GM19193 (cell line): ENCODE measurements around the gene HOXD8.

Source experiments
- POLR2A ChIP-seq: IDR thresholded peaks from 4 replicates; pipeline ENCODE4 v1.6.1; 2011; ENCODE audit not compliant: insufficient read depth, insufficient read length; ENCODE audit errors: extremely low read depth

HOXD8 gene

DNA sequence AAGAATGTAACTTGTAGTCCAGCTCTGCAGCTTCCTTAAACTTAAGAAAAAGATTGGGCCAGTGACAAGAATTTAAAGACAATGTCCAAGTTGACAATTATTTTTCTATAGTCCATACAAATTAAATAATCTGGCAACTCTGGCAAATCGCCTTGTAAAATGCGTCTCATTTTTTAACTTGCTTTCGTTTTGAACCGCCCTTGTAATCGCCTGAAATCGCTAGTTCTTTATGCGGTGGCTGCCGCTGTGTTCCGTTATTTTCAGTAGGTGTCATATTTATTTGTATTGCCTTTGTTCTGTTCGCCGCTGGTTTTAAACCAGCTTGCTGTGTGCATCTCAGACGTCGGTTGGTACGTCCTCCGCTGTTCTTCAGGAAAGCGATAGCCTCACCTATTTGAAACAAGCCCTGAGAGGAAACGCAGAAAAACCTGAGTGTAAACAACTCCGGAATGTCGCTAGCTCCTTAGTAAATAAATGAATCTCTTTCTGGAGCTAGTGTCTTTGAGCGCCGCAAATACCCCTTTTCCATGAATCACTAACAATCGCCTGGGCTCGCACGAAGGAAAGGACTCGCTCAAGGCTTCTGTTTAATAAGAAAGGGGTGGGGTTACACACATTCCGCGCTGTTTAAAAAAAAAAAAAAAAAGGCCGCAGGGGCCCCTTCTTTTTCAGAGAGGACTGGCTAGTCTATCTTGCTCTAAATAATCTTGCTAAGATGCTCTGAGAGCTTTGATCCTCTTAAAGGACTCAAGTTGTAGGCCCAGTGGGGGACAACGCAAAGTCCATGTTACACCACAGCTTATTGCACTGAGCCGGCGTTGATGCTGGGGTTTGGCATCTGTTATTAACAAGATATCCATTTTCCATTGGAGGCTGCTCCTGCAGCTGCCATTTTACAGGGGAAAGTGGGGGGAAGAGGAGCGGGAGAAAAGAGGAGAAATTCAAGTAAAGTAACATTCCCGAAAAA, 3.0 kb downstream of the HOXD8 start:
- TF ChIP-seq POLR2A: no peak

DNA sequence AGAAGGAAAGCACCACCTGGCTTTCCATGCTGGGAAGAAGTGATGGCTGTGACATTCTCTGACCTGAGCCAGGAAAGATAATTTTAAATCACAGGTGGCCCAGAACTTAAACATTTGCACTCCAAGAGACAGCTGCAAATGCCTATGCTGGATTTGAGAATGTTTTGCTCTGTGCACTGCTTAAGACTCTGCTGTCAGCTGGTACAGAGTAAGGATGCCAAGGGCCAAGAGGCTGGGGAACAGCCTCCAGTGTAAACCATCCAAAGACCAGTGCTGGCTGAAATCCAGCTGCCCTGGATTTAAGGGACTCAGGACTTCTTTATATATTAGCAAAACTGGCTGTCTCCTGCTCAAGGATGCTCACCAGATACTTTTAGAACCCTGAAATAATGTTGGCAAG, 3.9 kb downstream of the HOXD8 start:
- no peak for TF ChIP-seq POLR2A

- no peak for TF ChIP-seq POLR2A
Observed at GRCh38 chr2:176134035-176134434, 4.5 kb downstream of the HOXD8 start.

DNA sequence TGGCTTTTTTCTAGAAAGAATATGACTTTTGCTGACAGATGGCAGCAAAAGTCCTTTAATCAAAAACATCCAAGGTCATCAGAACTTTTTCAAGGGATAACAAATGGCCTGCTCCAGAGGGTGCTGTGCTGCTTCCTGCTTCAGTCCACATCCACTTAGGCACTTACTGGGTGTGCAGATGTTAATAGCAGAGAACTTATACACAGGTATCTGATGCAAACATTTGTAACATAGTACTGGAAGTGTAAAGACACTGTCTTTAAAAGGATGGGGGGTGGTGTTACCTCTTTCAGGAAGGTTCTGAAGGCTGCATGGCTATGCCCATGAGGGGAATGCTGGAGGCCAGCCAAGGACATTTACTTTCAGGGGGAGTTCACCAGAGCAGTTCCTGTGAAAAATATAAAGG, 5.5 kb downstream of the HOXD8 start:
- TF ChIP-seq POLR2A: no peak

- TF ChIP-seq POLR2A: no peak
Observed at GRCh38 chr2:176136374-176137251, 7.1 kb downstream of the HOXD8 start.

DNA sequence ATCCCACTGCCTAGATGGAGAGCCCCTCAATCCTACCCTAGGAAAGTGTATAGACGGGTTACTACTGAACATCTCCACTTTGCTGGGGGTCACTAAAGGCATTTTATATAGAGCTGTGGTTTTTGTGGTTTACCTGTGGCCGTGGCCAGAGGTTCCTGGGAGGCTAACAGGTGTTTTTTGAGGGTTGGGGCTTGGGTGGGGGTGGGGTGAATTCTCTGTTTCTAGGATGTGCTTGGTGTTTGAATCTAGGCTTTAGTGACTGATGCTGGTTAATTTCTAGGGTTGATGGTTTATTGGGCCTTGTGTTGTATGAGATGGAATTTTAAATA, 7.7 kb downstream of the HOXD8 start:
- TF ChIP-seq POLR2A: no peak

- TF ChIP-seq POLR2A: no peak
Observed at GRCh38 chr2:176137906-176138305, 8.4 kb downstream of the HOXD8 start.

- TF ChIP-seq POLR2A: no peak
Observed at GRCh38 chr2:176138526-176138922, 9.0 kb downstream of the HOXD8 start.

DNA sequence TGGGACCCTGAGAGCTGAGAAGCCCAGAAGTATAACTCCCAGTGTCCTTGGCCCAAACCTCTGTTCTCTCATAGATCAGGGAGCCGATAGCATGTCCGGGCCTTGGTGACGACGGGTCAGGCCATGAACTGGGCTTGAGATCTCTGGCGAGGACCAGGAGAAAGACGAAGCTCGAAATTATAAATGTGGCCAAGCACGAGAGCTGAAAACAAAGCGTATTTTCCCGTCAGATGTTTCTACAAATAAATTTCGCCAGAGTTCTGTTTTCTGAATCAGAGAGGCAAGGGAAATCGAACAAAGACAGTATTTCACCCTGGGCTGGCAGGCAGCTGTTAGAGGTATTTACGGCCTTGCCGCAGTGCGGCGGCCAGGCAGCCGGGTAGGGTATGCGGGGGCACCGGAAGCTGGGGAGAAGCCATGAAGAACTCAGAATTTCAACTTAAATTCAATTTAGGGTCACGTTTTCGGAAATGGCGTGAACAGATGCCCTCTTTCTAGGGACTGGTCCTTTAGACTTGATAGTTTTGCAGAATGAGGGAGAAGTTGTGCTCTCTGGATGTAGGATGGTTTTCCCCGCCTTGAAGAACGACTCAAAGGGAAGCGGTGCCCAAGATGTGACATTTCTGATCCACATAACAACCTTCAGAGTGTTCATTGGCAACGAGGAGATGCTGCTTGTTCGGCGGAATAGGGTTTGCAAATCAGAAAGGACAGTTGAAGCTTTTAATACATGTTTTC, 9.6 kb downstream of the HOXD8 start:
- no peak for TF ChIP-seq POLR2A

GRCh38 chr2:176139661-176140512, 10.4 kb downstream of the HOXD8 start:
- TF ChIP-seq POLR2A: no peak

DNA sequence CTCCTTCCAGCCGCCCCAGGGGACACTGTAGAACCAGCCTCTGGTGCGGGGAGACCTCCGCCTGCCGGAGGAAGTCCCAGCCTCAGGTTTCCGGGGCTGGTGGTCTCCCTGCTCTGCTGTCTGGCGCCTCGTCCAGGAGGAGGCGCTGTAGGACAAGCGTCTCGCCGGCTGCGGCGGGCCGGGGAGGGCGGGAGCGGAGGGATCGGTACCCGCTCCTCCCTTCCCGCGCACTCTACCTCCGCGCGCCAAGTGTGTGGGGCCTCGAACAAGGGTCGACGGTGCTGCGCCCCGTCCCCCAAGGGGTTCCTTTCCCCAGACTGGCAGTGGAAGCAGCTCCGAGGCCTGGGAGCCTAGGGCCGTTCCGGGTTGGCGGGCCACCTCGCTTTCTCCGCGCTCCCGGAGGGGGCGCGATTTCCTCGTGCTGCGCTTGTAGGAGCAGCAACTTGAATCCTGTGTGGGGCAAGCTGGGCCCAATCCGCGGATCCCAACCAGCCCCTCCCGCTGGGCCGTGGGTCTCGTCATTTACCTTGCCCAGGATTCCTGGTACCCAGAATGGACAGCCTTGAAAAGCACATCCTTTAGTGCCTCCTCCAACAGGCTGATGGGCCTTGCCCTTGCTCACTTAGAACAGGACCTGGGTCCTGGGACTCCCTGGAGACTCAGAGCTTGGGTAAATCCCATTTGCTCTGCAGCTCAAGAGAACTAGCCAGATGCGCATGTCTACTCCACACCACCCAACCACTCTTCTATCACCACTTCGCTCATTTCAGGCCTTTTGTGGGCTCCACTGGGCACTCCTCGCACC, 11.2 kb downstream of the HOXD8 start:
- TF ChIP-seq POLR2A: no peak

- no peak for TF ChIP-seq POLR2A
Observed at GRCh38 chr2:176142281-176142680, 12.8 kb downstream of the HOXD8 start.
